Upper lobe of left lung (tissue), 6 donors: Measurements from ENCODE around the gene TTC12. TPM values are rescaled to one million over a fixed set of nuclear protein-coding genes. Genes with fewer than 3 reads are reported as not detected.
A peak's percentile ranks its signal among the peaks of the same experiment; 100 is the strongest.

Experiments
- ATAC-seq, 2 donors: fragments of 200-7000 bp; cut with Tn5 transposase; one replicate each; pipeline ENCODE4 v1.9.1; 2022; ENCODE audit warnings: mild to moderate bottlenecking in 2 of 2, moderate library complexity in 2 of 2; ENCODE audit not compliant: low FRiP score in 2 of 2
- DNase-seq, 2 donors: peaks; one replicate each; pipeline ENCODE4 v3.0.0-alpha.2; 2019 to 2020
- H3K27ac ChIP-seq, 4 donors: fragments of 200-600 bp; sonication (generic); one replicate each; pipeline ENCODE4 v1.5.1; 2016 to 2019
- H3K27me3 ChIP-seq, 4 donors: fragments of 200-600 bp; sonication (generic); one replicate each; pipeline ENCODE4 v1.5.1; 2017 to 2019
- H3K36me3 ChIP-seq, 4 donors: fragments of 200-600 bp; sonication (generic); one replicate each; pipeline ENCODE4 v1.5.1; 2016 to 2019
- H3K4me1 ChIP-seq, 4 donors: fragments of 200-600 bp; sonication (generic); one replicate each; pipeline ENCODE4 v1.5.1; 2018 to 2019
- H3K4me3 ChIP-seq, 4 donors: fragments of 200-600 bp; sonication (generic); one replicate each; pipeline ENCODE4 v1.5.1; 2017 to 2019; ENCODE audit warnings: mild to moderate bottlenecking in 2 of 4, moderate library complexity in 1 of 4
- H3K9me3 ChIP-seq, 4 donors: fragments of 200-600 bp; sonication (generic); one replicate each; pipeline ENCODE4 v1.5.1; 2018 to 2019
- EP300 ChIP-seq, 4 donors: sonication (generic); formaldehyde crosslinking; IDR thresholded peaks; one replicate each; pipeline ENCODE4 v1.5.1; 2017; ENCODE audit warnings: antibody characterized with exemption in 4 of 4, control low read depth in 2 of 4
- POLR2A ChIP-seq, 4 donors: fragments of 450-650 bp; IDR thresholded peaks; one replicate each; pipeline ENCODE4 v1.5.1; 2016 to 2017; ENCODE audit warnings: antibody characterized with exemption in 4 of 4, mild to moderate bottlenecking in 2 of 4
- POLR2AphosphoS5 ChIP-seq, 2 donors: sonication (generic); formaldehyde crosslinking; IDR thresholded peaks; one replicate each; pipeline ENCODE4 v1.5.1; 2017; ENCODE audit warnings: antibody characterized with exemption in 2 of 2
- WGBS, 2 donors: methylation state at CpG; one replicate each; pipeline ENCODE4 v1.1.5; 2017 to 2018; 5-methylcytosine and 5-hydroxymethylcytosine counted together
- total RNA-seq, 6 donors: library from RNA; depleted of rRNA in 4 of 6; stranded (reverse); fragments of >200 nt in 4 of 6; gene quantifications; one replicate each; pipeline versions ENCODE4 v1.1.0 to v1.2.1, GENCODE V29; 2016 to 2021
- TF ChIP-seq, protein P1 (sequence below), 6 experiments: fragments of 450-650 bp in 4 of 6; fragments of 200-600 bp in 2 of 6; sonication (generic) in 2 of 6; IDR thresholded peaks; one replicate each; pipeline ENCODE4 v1.5.1; 2016 to 2019; ENCODE audit warnings: antibody characterized with exemption in 6 of 6
- donor health status: DM: no; HTN: no; CAD: no; lungs with moderate emphysema.
- donor health status: DM: no; HTN: yes; CAD: no; lungs with severe emphysema.

The TTC12 gene
- total RNA-seq, 6 donors from 2014 or later = 11.6 to 56.7 (median 16.1) TPM

DNA sequence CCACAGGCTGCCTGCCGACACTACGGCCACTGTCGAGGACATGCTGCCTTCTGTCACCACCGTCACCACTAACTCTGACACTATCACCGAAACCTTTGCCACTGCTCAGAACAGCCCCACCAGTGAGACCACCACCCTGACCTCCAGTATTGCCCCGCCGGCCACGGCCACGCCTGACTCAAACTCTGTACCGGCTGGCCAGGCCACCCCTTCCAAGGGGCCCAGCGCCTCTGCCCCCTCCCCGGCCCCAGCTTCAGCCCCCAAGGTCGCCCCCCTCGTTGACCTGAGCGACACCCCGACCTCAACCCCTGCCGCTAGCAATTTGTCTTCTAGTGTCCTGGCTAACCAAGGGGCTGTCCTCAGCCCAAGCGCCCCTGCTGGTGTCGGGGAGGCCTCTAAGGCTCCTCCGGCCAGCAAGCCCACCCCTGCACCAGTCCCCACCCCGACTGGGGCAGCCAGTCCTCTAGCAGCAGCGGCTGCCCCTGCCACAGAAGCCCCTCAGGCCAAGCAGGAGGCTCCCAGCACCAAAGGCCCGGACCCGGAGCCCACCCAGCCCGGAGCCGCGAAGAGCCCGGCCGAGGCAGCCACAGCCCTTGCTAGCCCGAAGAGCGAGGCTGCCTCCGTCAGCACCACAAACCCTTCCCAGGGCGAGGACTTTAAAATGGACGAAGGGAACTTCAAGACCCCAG lies 41.3 kb upstream of the TTC12 start:
- WGBS, 2 donors = 79 to 87% methylated on average over 11 to 32 of the region's 34 CpGs
- ATAC-seq = no peak
- DNase-seq = peak in 1 of 2 donors; percentile 68
- Histone ChIP-seq H3K36me3 (no peaks in the 10 kb centered on the region), H3K4me3 (no peak overlapping the region), H3K27me3 (no peaks in the 10 kb centered on the region), H3K27ac (no peak overlapping the region), H3K9me3 (no peaks in the 10 kb centered on the region), H3K4me1 (no peaks in the 10 kb centered on the region)
- TF ChIP-seq EP300 (IDR thresholded peaks at IDR 0.05) (no peak), POLR2A (IDR thresholded peaks at IDR 0.05) (no peak), POLR2AphosphoS5 (IDR thresholded peaks at IDR 0.05) (no peak)
- TF ChIP-seq, protein P1, sequence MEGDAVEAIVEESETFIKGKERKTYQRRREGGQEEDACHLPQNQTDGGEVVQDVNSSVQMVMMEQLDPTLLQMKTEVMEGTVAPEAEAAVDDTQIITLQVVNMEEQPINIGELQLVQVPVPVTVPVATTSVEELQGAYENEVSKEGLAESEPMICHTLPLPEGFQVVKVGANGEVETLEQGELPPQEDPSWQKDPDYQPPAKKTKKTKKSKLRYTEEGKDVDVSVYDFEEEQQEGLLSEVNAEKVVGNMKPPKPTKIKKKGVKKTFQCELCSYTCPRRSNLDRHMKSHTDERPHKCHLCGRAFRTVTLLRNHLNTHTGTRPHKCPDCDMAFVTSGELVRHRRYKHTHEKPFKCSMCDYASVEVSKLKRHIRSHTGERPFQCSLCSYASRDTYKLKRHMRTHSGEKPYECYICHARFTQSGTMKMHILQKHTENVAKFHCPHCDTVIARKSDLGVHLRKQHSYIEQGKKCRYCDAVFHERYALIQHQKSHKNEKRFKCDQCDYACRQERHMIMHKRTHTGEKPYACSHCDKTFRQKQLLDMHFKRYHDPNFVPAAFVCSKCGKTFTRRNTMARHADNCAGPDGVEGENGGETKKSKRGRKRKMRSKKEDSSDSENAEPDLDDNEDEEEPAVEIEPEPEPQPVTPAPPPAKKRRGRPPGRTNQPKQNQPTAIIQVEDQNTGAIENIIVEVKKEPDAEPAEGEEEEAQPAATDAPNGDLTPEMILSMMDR (IDR thresholded peaks at IDR 0.05) = no peak

DNA sequence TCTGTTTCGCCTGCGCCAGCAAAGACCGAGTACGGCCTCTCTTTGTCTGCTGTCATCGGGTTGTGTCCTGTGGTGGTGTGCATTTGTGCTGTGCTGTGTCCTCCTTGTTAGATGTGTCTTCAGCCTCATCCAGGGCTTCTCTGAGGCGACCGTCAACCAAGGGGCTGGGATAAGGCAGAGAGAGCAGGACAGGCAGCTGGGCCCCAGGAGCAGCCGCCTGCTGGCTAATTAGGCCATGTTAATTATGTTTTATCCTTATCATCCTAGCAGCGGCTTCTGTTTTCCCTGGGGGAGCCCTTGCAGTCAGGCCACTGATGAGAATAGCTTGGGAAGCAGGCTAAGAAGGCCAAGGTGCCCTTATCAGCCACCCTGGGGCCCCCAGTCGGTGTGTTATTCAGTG lies 40.7 kb upstream of the TTC12 start:
- Histone ChIP-seq H3K27ac (no peak overlapping the region), H3K4me3 (no peak overlapping the region), H3K9me3 (no peaks in the 10 kb centered on the region), H3K4me1 (no peaks in the 10 kb centered on the region), H3K36me3 (no peaks in the 10 kb centered on the region), H3K27me3 (no peaks in the 10 kb centered on the region)
- DNase-seq = no peak
- TF ChIP-seq, protein P1 (IDR thresholded peaks at IDR 0.05) = no peak
- TF ChIP-seq POLR2A (IDR thresholded peaks at IDR 0.05) = no peak
- no peak for TF ChIP-seq POLR2AphosphoS5 (IDR thresholded peaks at IDR 0.05)
- no peak for TF ChIP-seq EP300 (IDR thresholded peaks at IDR 0.05)
- ATAC-seq = no peak
- 85 to 96% methylated on average over 9 to 10 of the region's 10 CpGs for WGBS, 2 donors

DNA sequence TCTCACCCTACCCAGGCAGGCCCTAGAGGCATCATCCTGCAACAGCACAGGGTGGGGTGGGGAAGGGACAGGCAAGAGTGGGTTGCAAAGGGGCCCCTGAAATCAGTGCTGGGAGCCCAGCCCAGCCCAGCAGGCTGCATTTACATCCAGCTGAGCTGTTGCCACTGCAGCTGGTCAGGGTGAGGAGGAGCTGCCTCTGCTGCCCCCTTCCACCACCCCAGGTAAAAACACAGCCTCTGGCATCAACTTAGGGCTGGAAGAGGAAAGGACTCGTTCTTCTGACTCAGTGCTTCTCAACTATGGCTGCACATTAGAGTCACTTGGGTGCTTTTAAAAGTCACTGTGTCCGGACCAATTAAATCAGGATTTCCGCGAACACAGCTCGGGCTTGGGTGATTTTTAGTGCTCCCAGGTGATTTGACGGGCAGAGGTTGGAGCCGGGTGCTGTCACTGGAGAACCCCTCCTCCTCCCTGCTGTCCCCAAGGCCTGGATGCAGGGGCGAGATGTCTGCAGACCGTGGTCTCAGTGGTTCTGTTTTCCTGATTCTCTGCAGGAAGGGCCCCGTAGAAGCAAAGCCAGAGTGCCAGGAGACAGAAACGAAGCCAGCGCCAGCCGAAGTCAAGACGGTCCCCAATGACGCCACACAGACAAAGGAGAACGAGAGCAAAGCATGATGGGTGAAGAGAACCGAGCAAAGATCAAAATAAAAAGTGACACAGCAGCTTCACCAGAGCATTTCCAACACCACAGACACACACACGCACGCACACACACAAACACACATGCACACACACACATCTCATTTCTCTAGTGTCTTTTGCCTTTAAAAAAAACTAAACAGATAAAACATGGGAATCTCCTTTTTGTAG lies 39.4 kb upstream of the TTC12 start:
- ATAC-seq (no peak), DNase-seq (no peak)
- Histone ChIP-seq H3K36me3 (no peaks in the 10 kb centered on the region), H3K9me3 (no peaks in the 10 kb centered on the region), H3K4me1 (no peaks in the 10 kb centered on the region), H3K4me3 (no peak overlapping the region), H3K27me3 (no peaks in the 10 kb centered on the region), H3K27ac (no peak overlapping the region)
- 87 to 89% methylated on average over 19 of the region's 19 CpGs for WGBS, 2 donors
- TF ChIP-seq EP300 (IDR thresholded peaks at IDR 0.05) (no peak), POLR2AphosphoS5 (IDR thresholded peaks at IDR 0.05) (no peak), POLR2A (IDR thresholded peaks at IDR 0.05) (no peak)
- TF ChIP-seq, protein P1 (IDR thresholded peaks at IDR 0.05) = no peak

DNA sequence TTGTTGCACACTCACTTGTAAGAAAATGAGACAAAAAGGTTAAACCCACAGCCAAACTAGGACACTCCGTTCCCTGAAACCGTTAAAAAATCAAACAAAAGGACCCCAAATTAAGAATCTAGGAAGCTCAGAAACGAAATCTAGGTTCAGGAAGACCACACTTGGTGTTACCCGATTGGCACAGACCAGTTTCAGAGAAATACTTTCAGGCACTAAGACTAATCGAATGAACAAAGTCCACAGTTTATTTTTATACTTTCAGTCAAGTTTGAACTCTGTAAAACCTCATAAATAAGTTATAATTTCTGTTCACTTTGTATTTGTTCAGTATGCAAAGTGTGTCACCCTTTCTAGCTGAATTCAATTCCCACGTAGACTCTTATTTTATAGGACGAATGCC lies 38.8 kb upstream of the TTC12 start:
- Histone ChIP-seq H3K36me3 (no peaks in the 10 kb centered on the region), H3K9me3 (no peaks in the 10 kb centered on the region), H3K27ac (no peak overlapping the region), H3K27me3 (no peaks in the 10 kb centered on the region), H3K4me1 (no peaks in the 10 kb centered on the region), H3K4me3 (no peak overlapping the region)
- DNase-seq (no peak), ATAC-seq (no peak)
- 87% methylated on average over 7 of the region's 7 CpGs for WGBS, 2 donors
- TF ChIP-seq POLR2AphosphoS5 (IDR thresholded peaks at IDR 0.05) (no peak), EP300 (IDR thresholded peaks at IDR 0.05) (no peak), POLR2A (IDR thresholded peaks at IDR 0.05) (no peak)
- TF ChIP-seq, protein P1 (IDR thresholded peaks at IDR 0.05) = no peak
